GM18873 (cell line): ENCODE measurements around the gene DZIP1L.
"Not testable (repeated sequence)": the region's sequence is repeated elsewhere in the genome, so short reads cannot be mapped to it uniquely, and the experiment has no call there.

Experiments used
- ATAC-seq: cut with Tn5 transposase; IDR thresholded peaks from one replicate; pipeline ENCODE4 v1.9.1; 2021; ENCODE audit warnings: mild to moderate bottlenecking, moderate library complexity, moderate number of reproducible peaks; ENCODE audit not compliant: unreplicated experiment, low FRiP score

DZIP1L gene

DNA sequence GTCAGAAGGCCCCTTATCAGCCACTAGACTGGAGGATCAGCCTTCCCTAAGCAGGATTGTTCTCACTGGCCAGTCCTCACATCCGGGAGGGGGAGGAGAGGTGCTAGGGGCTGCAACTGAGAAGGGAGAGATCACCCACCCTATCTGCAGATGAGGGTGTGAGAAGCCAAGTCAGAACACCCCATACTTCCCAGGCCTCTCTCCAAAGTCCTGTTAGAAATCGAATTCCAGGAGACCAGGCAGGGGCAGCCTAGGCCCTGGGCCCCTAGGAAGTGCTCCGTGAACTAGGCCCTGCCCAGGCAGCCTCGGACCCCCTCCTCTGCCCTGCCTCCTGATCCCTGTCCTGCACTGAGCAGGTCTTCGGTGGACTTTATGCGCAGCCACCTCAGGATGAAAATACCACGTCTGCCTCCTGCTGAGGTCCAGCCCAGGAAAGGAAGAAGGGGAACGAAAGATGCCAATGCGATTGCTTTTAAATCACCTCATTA, 933 bp downstream of the DZIP1L start:
- no peak for ATAC-seq

DNA sequence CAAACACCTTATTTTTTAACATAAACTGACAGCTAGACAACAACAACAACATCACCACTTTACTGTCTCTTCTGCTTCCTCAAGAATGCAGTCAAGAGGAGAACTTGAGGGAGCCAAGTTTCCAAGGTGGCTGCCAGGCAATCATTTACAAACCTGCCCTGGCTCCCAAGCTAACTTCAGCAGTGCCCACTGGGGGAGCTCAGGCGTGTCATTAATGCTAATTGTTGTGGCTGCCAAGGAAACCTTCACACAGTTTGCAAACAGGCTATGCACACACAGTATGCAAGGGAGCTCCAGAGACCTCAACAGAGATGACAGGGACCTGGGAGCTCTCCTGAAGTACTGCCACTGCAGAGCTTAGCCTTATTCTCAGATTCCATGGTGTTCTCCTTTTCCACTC, 2.1 kb downstream of the DZIP1L start:
- ATAC-seq = no peak

DNA sequence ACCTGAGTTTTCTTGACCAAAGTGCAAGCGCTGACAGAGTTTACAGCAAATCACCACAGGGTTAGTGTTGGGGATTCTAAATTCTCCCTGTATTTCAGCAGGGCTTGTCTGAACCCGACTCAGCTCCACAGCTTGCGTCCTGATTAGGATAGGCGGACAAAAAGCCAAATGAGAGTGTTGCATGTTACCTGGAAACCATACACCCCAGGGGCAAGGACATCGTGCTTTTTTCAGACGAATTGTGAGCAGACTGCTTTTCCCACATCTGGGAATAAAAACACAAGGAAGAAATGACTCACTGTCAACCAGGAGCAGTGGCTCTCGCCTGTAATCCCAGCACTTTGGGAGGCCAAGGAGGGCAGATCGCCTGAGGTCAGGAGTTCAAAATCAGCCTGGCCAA, 3.0 kb downstream of the DZIP1L start:
- no peak for ATAC-seq

DNA sequence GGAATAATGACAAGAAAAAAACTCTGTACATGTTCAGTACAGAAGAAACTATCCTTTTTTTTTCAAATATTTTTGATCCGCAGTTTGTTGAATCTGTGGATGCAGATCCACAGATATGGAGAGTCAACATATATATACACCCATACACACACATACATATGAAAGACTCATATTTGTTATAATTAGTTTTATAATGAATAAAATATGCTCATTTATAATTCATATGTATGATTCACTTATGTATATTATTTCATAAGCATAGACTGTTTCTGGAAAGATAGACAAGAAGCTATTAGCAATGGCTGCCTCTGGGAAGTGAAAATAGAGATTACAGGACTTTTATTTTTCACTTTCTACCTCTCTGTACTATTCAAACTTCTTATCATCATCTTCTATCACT, 9.8 kb downstream of the DZIP1L start:
- no peak for ATAC-seq

DNA sequence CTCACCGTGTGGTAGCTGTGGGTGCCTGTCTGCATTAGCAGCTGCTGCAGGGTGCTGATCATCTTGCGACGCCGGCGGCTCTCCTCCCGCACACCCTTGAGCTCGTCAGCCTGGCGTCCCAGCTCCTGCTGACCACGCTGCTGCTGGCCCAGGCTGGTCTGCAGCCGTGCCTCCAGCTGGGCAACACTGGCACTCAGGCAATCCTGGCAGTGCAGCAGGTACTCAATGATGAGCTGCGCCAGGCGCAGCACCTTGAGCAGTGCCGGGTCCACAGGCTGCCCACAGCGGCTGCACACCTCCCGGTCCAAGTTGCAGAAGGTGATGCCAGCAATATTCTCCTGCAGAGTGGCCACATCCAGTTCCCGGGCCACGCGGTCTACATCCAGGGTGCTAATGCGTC, 11.9 kb downstream of the DZIP1L start:
- ATAC-seq = no peak

DNA sequence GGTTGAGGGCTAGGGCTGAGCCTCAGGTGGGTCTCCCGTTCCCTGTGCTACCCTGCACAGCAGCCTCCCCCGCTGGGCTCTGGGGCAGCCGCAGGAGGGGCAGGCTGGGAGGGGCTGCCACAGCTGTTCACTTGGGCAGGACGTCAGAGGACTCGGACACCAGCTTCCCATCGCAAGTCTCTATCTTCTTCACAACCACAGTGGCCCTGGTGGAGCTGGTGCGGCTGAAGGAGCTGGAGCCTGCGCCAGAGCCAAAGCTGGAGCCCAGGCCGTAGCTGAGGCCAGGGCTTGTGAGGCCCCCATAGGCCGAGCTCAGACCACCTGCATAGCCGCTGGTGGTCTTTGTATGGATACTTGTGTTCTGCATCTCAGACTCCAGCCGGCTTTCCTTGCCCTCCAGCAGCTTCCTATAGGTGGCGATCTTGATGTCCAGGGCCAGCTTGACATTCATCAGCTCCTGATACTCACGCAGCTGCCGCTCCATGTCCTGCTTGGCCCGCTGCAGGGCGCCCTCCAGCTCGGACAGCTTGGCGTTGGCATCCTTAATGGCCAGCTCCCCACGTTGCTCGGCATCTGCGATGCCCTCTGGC, 14.0 kb downstream of the DZIP1L start:
- not testable (repeated sequence) for ATAC-seq

DNA sequence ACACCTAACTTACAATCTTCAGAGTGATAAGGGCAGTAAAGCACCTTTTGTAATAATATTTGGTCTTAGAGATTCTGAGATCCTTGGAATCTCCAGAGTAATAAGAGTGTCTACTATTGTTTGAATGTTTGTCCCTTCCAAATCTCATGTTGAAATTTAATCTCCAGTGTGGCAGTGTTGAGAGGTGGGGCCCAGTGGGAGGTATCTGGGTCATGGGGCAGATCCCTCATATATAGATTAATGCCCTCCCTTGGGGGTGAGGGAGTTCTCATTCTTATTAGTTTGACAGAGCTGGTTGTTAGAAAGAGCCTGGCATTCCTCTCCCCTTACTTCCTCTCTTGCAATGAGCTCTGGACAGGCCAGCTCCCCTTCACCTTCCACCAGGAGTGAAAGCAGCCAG, 16.0 kb downstream of the DZIP1L start:
- ATAC-seq = no peak

DNA sequence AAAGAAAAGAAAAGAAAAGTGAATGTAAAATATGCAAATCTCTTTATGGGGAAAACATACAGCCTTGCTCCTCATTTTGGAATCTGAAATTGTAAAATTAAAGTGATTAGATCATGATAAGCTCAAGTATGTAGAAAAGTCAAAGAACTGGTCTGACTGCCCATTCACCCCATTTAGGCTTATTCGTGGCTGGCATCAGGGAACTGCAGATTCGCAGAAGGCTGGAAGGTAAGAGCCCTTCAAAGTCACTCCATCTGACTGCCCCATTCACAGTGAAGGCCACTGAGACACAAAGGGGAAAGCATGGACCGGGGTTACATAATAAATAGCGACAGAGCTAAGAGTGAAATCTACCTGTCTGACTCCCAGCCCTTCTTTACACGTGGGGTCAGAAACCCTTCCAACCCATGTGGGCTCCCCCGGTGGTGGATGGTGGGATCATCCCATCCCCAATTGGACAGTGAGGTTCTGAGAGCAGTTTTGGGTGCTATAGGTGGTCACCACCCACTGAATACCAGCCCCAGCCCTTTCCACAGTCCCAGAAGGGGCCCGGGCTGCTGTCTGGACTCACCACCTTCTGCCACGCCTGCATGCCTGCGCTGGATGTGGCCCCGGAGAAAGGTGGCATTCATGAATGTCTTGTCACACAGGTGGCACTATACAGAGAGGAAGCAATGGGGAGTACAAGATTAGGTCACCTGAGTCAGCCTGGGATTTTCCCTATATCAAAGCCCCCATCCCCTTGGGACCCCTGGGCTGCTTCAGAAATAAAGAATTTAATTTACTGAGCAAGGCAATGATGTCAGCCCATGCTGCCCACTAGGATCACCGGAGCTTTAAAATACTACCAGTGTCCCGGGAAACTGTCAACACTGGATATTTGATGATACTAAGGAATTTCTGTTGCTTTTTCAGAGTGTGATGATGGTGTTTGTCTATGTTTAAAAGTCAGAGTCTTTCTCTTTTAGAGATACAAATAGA, 17.9 kb downstream of the DZIP1L start:
- no peak for ATAC-seq

DNA sequence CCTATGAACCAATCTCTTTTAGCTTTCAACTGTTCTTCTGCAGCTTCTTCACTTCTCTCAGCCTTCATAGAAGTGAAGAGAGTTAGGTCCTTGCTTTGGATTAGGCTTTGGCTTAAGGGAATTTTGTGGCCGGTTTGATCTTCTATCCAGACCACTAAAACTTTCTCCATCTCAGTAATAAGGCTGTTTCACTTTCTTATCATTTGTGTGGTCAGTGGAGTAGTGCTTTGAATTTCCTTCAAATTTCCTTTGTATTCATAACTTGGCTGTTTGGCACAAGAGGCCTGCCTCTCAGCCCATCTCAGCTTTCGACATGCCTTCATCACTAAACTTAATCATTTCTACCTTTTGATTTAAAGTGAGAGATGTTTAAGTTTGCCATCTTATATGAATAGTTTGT, 21.7 kb downstream of the DZIP1L start:
- no peak for ATAC-seq

DNA sequence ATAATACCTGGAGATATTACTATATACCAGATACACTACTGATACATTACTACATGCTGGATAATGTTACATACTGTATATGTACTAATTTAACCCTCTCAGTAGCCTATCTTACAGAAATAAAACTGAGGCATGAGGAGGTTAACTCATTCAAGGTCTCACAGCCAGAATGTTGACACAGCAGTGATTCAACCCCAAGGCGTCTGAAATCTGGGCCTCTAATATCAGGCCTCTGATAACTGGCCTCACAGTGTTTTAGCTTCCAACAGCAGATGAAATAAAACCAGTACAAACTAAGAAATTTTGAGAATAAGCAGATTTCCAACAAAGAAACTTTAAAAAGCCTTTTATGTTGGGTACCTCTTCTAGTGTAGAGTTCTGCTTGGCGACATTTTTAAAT, 23.4 kb downstream of the DZIP1L start:
- no peak for ATAC-seq

DNA sequence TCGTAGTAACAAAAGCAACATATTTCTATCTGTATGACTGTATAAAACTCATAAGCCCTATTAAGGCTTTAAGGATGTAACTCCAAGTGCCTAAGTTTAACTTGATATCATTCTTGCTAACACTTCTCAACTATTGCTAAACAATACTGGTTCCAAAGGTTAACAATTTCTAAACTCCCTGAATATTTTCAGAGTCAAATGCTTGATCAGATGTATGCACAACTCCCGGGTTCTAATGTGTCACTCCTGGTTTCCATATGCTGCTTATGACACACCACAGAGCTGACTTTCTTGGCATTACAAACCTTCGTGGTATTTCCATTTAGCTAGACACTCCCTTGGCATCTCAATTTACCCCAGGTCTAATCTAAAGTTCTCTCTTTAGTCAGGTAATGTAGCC, 26.3 kb downstream of the DZIP1L start:
- no peak for ATAC-seq

DNA sequence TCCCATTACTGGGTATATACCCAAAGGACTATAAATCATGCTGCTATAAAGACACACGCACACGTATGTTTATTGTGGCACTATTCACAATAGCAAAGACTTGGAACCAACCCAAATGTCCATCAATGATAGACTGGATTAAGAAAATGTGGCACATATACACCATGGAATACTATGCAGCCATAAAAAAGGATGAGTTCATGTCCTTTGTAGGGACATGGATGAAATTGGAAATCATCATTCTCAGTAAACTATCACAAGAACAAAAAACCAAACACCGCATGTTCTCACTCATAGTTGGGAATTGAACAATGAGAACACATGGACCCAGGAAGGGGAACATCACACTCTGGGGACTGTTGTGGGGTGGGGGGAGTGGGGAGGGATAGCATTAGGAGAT, 29.7 kb downstream of the DZIP1L start:
- not testable (repeated sequence) for ATAC-seq

DNA sequence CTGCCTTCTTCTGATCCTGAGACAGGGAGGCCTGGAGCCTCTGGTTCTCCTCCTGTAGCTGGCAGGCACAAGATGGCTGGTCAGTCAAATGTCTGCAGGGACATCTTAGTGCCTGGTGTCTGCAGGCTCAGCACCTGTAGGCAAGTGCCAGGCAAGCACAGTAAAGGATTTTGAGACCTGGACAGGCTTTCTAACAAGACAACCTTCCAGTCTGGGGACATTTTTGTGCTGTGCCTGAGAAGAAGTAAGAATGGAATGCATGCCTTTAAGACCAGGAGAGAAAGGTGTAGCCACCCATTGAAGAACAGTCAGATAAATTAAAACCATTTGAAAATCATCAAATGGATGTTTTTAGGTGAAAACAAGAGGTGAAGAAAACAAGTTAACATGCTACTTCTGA, 31.2 kb downstream of the DZIP1L start:
- ATAC-seq = no peak

DNA sequence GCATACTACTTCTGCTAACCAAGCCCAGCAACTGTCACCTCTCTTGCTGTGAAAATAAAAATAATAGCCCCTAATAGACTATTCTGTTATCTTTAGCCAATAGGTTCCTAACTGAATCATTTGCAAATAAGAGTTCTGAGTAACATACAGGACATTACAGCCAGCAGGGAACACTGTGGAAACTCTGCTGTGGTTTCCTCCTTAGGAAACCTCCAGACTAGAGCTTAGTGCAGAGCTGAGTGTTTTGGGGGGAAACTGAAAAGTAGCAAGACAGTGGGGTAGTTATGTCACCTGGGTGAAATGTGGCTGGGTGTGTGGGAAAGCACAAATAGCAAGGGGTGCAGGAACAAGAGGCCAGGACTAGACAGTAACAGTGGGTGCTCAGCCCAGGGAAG, 32.4 kb downstream of the DZIP1L start:
- no peak for ATAC-seq

DNA sequence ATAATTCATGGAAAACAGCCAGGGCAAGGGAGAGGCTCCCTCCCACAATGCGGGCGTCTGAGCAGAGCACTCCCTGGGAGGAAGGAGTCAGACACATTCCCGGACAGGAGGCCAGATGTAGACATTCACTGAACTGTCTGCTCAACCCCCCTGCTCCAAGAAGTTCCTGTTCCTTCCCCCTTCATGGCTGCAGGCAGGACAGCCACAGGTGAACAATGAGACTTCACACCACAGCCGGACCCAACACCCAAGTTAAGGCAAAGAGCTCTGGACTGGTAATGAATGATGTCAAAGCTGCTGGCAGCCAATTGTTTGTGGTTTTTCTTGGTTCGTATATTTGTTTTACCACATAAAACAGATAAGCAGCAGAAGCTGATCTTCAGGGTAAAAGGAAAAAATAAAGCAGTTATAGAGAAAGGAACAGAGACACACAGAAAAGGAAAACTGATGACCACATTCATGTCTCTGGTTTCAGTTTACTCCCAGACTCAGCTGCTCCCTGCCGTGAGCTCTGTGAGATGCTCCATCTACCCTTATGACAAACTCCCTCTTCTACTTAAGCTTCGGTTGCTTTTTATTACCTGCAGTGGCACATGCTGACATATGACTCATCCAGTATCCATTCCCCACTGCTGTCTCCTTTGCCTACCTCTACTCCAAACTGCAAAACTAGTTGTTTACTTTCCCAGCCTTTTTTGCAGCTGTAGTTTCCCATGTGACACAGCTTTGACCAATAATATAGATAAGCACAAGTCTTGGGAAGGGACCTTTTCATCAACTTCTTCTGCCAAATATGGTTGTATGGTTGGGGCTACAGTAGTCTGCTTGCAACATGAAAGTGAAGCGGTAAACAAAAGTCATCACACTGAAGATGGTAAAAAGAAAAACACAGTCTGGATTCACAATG, 33.1 kb downstream of the DZIP1L start:
- ATAC-seq = no peak

DNA sequence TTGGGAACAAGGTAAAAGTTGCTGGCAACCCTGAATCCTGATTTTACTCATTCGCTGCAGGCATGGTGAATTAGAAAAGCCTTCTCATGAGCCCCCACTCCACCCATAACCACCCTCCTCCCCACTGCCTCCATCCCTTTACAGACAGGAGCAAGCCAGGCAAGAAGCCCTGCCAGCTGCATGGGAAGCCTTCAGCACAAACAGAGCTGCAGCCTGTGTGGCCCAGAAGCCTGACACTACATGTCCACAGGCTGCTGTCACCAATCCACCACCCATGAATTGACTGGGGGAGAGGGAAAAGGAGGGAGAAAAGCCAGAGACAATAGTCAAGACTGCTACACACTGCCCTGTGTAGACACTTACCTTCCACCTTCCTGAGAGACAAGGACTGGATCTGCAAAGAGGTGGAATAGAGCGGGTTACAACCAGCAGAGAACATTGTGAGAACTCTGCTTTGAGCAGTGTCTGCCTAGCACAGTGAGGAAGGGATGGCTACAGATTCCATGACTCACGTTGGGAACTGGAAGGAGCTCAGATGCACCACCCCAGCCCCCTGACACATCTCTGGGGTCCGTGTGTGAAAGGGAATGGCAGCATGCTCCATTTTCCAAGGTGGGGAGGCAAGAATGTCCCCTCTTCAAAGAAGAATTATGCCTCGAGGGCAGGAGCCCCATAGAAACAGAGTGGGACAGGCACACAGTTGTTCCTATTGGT, 33.9 kb downstream of the DZIP1L start:
- no peak for ATAC-seq

DNA sequence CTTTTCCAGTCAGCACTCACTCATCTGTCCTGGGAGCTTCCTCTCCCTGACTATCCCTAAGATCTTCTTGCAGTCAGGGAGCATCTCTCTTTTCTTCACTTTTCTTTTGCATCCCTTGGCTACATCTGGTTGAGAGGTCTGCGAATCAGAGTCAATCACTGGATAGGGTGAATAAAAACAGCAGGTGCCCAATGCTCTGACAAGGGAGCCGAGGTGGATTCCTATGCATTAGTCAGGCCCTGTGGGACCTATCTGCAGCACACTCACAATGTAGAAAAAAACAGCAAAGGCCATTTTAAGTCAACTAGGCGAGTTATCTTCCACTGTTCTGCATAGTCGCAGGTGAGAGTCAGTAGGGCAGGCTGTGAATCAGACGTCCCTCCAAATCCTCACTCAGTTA, 35.5 kb downstream of the DZIP1L start:
- no peak for ATAC-seq

DNA sequence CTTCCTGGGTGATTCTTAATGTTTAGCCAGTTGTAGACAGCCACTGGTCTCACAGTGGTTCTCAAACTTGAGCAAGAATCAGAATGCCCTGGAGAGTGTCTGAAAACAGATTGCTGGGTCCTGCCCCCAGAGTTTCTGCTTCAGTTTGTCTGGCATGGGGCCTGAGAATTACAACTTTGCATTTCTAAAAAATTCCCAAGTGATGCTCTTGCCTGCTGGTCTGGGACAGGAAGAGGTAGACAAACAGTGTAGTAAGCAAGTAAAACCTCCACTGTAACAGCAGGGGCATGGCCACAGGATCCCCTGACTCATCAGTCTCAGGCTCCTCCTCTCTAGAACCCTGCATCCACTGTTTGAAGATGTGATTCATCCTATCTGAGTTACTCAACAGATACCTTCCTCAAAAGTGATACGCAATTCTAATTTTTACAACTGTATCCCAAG, 36.5 kb downstream of the DZIP1L start:
- ATAC-seq = no peak

DNA sequence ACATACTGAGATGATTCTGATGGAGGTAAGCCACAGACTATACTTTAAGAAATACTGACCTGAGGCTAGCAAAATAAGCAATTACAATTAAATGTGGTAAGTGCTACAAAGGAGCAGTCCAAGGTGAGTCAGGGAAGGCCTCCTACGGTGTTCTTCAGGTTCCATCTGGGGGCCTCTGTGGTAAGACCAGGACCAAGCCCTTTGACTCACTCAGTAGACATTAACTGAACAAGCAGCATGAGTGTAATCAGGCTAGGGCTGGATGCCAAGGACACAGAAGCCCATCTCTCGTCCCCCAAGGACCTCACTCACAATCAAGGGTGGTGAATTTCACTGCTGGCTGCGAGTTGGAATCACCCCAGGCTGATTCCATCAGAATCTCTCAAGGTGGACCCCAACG, 37.3 kb downstream of the DZIP1L start:
- no peak for ATAC-seq

DNA sequence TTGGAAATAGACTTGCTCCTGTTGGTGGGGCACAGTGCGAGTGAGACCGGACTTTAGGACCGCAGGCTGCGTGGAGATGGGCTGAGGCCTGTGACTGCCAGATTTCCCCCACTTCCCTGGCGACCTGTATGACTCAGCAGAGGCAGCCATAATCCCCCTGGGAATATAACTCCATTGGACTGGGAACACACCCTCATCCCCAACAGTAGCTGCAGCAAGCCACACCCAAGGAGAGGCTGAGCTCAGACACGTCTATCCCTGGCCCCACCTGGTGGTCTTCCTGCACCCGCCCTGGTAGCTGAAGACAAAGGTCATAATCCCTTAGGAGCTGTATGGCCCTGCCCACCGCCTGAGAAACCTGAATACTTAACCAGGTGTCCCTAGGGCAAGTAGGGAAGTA, 42.6 kb downstream of the DZIP1L start:
- ATAC-seq = no peak
